Omental fat pad (tissue), 4 donors: ENCODE results near the gene PCDHA12. TPM values are rescaled to one million over a fixed set of nuclear protein-coding genes. Genes with fewer than 3 reads are reported as not detected.
"Not testable (repeated sequence)": the region's sequence is repeated elsewhere in the genome, so short reads cannot be mapped to it uniquely, and the experiment has no call there.

Source experiments
- ATAC-seq: fragments of 150-250 bp; one replicate; pipeline ENCODE4 v1.9.1; 2016; ENCODE audit warnings: mild to moderate bottlenecking, moderate library complexity; ENCODE audit not compliant: low FRiP score
- DNase-seq: peaks from one replicate; pipeline ENCODE4 v3.0.0-alpha.2; 2019; ENCODE audit warnings: low spot score
- total RNA-seq, 4 donors: library from RNA; depleted of rRNA; stranded (reverse); fragments of >200 nt; gene quantifications; one replicate each; pipeline ENCODE4 v1.1.0, GENCODE V29; 2016
- TF ChIP-seq, protein P1 (sequence below), 3 donors: fragments of 450-650 bp; IDR thresholded peaks; one replicate each; pipeline ENCODE4 v1.5.1; 2016 to 2017; ENCODE audit warnings: antibody characterized with exemption in 3 of 3, mild to moderate bottlenecking in 3 of 3, moderate library complexity in 2 of 3

Gene PCDHA12
- total RNA-seq, 4 donors from 2014 or later = 0.69 to 4.9 (median 1.1) TPM

DNA sequence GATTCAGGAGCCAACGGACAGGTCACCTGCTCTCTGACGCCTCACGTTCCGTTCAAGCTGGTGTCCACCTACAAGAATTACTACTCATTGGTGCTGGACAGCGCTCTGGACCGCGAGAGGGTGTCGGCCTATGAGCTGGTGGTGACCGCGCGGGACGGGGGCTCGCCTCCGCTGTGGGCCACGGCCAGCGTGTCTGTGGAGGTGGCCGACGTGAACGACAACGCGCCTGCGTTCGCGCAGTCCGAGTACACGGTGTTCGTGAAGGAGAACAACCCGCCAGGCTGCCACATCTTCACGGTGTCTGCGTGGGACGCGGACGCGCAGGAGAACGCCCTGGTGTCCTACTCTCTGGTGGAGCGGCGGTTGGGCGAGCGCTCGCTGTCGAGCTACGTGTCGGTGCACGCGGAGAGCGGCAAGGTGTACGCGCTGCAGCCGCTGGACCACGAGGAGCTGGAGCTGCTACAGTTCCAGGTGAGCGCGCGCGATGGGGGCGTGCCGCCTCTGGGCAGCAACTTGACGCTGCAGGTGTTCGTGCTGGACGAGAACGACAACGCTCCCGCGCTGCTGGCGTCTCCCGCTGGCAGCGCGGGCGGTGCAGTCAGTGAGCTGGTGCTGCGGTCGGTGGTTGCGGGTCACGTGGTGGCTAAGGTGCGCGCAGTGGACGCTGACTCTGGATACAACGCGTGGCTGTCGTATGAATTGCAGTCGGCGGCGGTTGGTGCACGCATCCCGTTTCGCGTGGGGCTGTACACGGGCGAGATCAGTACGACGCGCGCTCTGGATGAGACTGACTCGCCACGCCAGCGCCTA is 17.7 kb upstream of the PCDHA12 start:
- TF ChIP-seq, protein P1, sequence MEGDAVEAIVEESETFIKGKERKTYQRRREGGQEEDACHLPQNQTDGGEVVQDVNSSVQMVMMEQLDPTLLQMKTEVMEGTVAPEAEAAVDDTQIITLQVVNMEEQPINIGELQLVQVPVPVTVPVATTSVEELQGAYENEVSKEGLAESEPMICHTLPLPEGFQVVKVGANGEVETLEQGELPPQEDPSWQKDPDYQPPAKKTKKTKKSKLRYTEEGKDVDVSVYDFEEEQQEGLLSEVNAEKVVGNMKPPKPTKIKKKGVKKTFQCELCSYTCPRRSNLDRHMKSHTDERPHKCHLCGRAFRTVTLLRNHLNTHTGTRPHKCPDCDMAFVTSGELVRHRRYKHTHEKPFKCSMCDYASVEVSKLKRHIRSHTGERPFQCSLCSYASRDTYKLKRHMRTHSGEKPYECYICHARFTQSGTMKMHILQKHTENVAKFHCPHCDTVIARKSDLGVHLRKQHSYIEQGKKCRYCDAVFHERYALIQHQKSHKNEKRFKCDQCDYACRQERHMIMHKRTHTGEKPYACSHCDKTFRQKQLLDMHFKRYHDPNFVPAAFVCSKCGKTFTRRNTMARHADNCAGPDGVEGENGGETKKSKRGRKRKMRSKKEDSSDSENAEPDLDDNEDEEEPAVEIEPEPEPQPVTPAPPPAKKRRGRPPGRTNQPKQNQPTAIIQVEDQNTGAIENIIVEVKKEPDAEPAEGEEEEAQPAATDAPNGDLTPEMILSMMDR (IDR thresholded peaks at IDR 0.05) = no peak
- DNase-seq (no peak), ATAC-seq (no peak)

DNA sequence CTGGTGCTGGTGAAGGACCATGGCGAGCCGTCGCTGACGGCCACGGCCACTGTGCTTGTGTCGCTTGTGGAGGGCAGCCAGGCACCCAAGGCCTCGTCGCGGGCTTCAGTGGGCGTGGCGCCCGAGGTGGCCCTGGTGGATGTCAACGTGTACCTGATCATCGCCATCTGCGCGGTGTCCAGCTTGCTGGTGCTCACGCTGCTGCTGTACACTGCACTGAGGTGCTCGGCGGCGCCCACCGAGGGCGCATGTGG is 17.2 kb upstream of the PCDHA12 start:
- no peak for DNase-seq
- ATAC-seq = no peak
- TF ChIP-seq, protein P1 (IDR thresholded peaks at IDR 0.05) = no peak

DNA sequence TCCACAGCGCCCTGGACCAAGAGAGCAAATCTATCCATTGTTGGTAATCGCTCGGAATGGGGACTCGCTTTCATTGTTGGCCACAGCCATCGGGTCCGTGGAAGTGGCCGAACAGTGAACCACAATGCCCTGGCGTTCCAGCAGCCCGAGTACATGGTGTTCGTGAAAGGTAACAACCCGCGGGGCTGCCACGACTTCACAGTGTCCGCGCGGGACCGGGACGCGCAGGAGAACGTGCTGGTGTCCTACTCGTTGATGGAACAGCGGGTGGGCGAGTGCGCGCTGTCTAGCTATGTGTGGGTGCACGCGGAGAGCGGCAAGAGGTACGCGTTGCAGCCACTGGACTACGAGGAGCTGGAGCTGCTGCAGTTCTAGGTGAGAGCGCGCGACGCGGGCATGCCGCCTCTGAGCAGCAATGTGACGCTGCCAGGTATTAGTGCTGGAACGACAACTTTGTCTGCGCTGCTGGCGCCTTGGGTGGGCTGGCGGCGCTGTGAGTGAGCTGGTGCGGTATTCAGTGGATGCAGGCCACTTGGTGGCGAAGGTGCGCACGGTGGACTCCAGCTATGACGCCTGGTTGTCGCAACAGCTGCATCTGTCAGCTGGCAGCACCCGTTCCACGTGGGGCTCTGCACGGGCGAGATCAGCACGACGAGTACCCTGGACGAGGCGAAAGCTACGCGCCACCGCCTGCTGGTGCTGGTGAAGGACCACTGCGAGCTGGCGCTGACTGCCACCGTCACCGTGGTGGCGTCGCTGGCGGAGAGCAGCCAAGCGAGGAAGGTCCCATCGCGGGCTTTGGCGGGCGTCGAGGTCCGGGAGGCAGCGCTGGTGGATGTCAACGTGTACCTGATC is 12.4 kb upstream of the PCDHA12 start:
- DNase-seq (no peak), ATAC-seq (no peak)
- TF ChIP-seq, protein P1 (IDR thresholded peaks at IDR 0.05) = no peak

GRCh38 chr5:140868721-140869554 is 6.2 kb upstream of the PCDHA12 start, which contains the start of gene PCDHA11:
PCDHA11 (plus strand) TSS chr5:140868957; CDS start chr5:140869104, 147 bp downstream.
- ATAC-seq (no peak), DNase-seq (no peak)
- TF ChIP-seq, protein P1 (IDR thresholded peaks at IDR 0.05) = no peak

DNA sequence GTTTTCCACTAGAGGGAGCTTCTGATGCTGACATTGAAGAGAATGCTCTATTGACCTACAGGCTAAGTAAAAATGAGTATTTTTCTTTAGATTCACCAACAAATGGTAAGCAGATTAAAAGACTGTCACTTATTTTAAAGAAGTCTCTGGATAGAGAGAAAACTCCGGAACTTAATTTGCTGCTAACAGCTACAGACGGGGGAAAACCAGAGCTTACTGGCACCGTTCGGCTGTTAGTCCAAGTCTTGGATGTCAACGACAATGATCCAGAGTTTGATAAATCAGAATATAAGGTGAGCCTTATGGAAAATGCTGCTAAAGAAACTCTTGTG is 5.6 kb upstream of the PCDHA12 start:
- DNase-seq = no peak
- no peak for ATAC-seq
- TF ChIP-seq, protein P1 (IDR thresholded peaks at IDR 0.05) = no peak

DNA sequence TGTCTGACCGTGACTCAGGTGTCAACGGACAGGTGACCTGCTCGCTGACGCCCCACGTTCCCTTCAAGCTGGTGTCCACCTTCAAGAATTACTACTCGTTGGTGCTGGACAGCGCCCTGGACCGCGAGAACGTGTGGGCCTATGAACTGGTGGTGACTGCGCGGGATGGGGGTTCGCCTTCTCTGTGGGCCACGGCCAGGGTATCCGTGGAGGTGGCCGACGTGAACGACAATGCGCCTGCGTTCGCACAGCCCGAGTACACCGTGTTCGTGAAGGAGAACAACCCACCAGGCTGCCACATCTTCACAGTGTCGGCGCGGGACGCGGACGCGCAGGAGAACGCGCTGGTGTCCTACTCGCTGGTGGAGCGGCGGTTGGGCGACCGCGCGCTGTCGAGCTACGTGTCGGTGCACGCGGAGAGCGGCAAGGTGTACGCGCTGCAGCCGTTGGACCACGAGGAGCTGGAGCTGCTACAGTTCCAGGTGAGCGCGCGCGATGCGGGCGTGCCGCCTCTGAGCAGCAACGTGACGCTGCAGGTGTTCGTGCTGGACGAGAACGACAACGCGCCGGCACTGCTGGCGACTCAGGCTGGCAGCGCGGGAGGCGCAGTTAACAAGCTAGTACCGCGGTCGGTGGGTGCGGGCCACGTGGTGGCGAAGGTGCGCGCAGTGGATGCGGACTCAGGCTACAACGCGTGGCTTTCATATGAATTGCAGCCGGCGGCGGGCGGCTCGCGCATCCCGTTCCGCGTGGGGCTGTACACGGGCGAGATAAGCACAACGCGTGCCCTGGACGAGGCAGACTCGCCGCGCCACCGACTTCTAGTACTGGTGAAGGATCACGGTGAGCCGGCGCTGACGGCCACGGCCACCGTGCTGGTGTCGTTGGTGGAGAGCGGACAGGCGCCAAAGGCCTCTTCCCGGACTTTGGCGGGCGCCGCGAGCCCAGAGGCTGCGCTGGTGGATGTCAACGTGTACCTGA is 4.6 kb upstream of the PCDHA12 start:
- TF ChIP-seq, protein P1 (IDR thresholded peaks at IDR 0.05) = no peak
- DNase-seq = no peak
- no peak for ATAC-seq

DNA sequence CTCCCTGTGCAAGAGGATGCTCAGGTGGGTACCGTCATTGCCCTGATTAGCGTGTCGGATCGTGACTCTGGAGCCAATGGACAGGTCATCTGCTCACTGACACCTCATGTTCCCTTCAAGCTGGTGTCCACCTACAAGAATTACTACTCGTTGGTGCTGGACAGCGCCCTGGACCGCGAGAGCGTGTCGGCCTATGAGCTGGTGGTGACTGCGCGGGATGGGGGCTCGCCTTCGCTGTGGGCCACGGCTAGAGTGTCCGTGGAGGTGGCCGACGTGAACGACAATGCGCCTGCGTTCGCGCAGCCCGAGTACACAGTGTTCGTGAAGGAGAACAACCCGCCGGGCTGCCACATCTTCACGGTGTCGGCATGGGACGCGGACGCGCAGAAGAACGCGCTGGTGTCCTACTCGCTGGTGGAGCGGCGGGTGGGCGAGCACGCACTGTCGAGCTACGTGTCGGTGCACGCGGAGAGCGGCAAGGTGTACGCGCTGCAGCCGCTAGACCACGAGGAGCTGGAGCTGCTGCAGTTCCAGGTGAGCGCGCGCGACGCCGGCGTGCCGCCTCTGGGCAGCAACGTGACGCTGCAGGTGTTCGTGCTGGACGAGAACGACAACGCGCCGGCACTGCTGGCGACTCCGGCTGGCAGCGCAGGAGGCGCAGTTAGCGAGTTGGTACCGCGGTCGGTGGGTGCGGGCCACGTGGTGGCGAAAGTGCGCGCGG is 1.6 kb downstream of the PCDHA12 start:
- not testable (repeated sequence) for DNase-seq, ATAC-seq
